NCI-H128 (cell line): Measurements from ENCODE around the gene HSD3B2.

Experiments used
- DNase-seq: peaks from one replicate; lab custom pipeline; 2025; ENCODE audit not compliant: unreplicated experiment; lab: John Stamatoyannopoulos, UW

HSD3B2 gene

GRCh38 chr1:119396982-119397381, 18.0 kb upstream of the HSD3B2 start:
- DNase-seq: no peak

GRCh38 chr1:119397986-119398385, 17.0 kb upstream of the HSD3B2 start:
- DNase-seq: no peak

- no peak for DNase-seq
Measured at GRCh38 chr1:119404736-119405135, 10.2 kb upstream of the HSD3B2 start.

- no peak for DNase-seq
Measured at GRCh38 chr1:119409731-119410130, 5.2 kb upstream of the HSD3B2 start.

- DNase-seq: no peak
Measured at GRCh38 chr1:119410961-119411360, 4.0 kb upstream of the HSD3B2 start.

GRCh38 chr1:119416006-119416640, 1.2 kb downstream of the HSD3B2 start:
- no peak for DNase-seq

- no peak for DNase-seq
Measured at GRCh38 chr1:119419109-119419508, 4.2 kb downstream of the HSD3B2 start.

- no peak for DNase-seq
Measured at GRCh38 chr1:119420638-119421037, 5.7 kb downstream of the HSD3B2 start.

GRCh38 chr1:119422631-119423030, 7.7 kb downstream of the HSD3B2 start:
- DNase-seq: no peak

- no peak for DNase-seq
Measured at GRCh38 chr1:119428991-119429390, 14.0 kb downstream of the HSD3B2 start.

- DNase-seq: no peak
Measured at GRCh38 chr1:119429687-119430086, 14.7 kb downstream of the HSD3B2 start.

- no peak for DNase-seq
Measured at GRCh38 chr1:119430486-119430885, 15.5 kb downstream of the HSD3B2 start.

GRCh38 chr1:119431836-119432235, 16.9 kb downstream of the HSD3B2 start:
- no peak for DNase-seq

GRCh38 chr1:119435052-119435451, 20.1 kb downstream of the HSD3B2 start:
- DNase-seq: no peak

GRCh38 chr1:119438761-119439160, 23.8 kb downstream of the HSD3B2 start:
- no peak for DNase-seq

GRCh38 chr1:119440721-119441307, 25.9 kb downstream of the HSD3B2 start:
- DNase-seq: no peak

- DNase-seq: no peak
Measured at GRCh38 chr1:119442756-119443155, 27.8 kb downstream of the HSD3B2 start.

GRCh38 chr1:119446321-119446720, 31.4 kb downstream of the HSD3B2 start:
- DNase-seq: no peak

- no peak for DNase-seq
Measured at GRCh38 chr1:119447344-119448126, 32.6 kb downstream of the HSD3B2 start.

- DNase-seq: no peak
Measured at GRCh38 chr1:119448127-119448511, 33.2 kb downstream of the HSD3B2 start.

- no peak for DNase-seq
Measured at GRCh38 chr1:119449971-119450370, 35.0 kb downstream of the HSD3B2 start.

GRCh38 chr1:119451158-119451557, 36.2 kb downstream of the HSD3B2 start:
- no peak for DNase-seq
